Activated T-helper 1 cell treated with anti-CD3 and anti-CD28 coated beads, Interleukin-2, amount 50 U/mL, for 16 hours (primary cell): Measurements from ENCODE around the gene ZNF253.
"Not testable (repeated sequence)": the region's sequence is repeated elsewhere in the genome, so short reads cannot be mapped to it uniquely, and the experiment has no call there.

Experiments
- DNase-seq, 2 donors: peaks; one replicate each; pipeline ENCODE4 v3.0.0-alpha.2; 2020; ENCODE audit warnings: low read depth in 1 of 2, low spot score in 1 of 2

Gene ZNF253

GRCh38 chr19:19865750-19866610 is at the start of gene ZNF253:
ZNF253 (plus strand) TSS chr19:19865882; CDS start chr19:19865997, 115 bp downstream.
- DNase-seq, result peak; percentile 88 to 90

GRCh38 chr19:19816679-19817078 is 49.0 kb upstream of the ZNF253 start:
- DNase-seq, result no peak

GRCh38 chr19:19817357-19817756 is 48.3 kb upstream of the ZNF253 start:
- peak; percentile 13 to 15 for DNase-seq

GRCh38 chr19:19820774-19821320 is 44.8 kb upstream of the ZNF253 start:
- DNase-seq, result no peak

- peak; percentile 92 to 93 for DNase-seq
Measured at GRCh38 chr19:19821366-19821951, 44.2 kb upstream of the ZNF253 start, which contains the start of gene ZNF506. ZNF506 (minus strand) TSS chr19:19821750; CDS start chr19:19821603, 147 bp downstream.

GRCh38 chr19:19821976-19822375 is 43.7 kb upstream of the ZNF253 start:
- not testable (repeated sequence) for DNase-seq

GRCh38 chr19:19823916-19824315 is 41.8 kb upstream of the ZNF253 start:
- DNase-seq, result no peak

GRCh38 chr19:19826875-19827274 is 38.8 kb upstream of the ZNF253 start:
- no peak for DNase-seq

GRCh38 chr19:19835560-19836038 is 30.1 kb upstream of the ZNF253 start:
- DNase-seq, result no peak

- DNase-seq, result no peak
Measured at GRCh38 chr19:19847781-19848180, 17.9 kb upstream of the ZNF253 start.

GRCh38 chr19:19849056-19849455 is 16.6 kb upstream of the ZNF253 start:
- no peak for DNase-seq

GRCh38 chr19:19851740-19852139 is 13.9 kb upstream of the ZNF253 start:
- not testable (repeated sequence) for DNase-seq

- no peak for DNase-seq
Measured at GRCh38 chr19:19858751-19859150, 6.9 kb upstream of the ZNF253 start.

GRCh38 chr19:19860756-19861390 is 4.8 kb upstream of the ZNF253 start:
- peak in 1 of 2 donors; percentile 37 for DNase-seq

- DNase-seq, result peak; percentile 4 to 14
Measured at GRCh38 chr19:19866611-19867248, 1.0 kb downstream of the ZNF253 start.

- not testable (repeated sequence) for DNase-seq
Measured at GRCh38 chr19:19870086-19870485, 4.4 kb downstream of the ZNF253 start.

GRCh38 chr19:19871932-19872331 is 6.2 kb downstream of the ZNF253 start:
- DNase-seq, result no peak

GRCh38 chr19:19873381-19873780 is 7.7 kb downstream of the ZNF253 start:
- no peak for DNase-seq

- DNase-seq, result no peak
Measured at GRCh38 chr19:19877724-19878123, 12.0 kb downstream of the ZNF253 start.

GRCh38 chr19:19884583-19884982 is 18.9 kb downstream of the ZNF253 start:
- no peak for DNase-seq
